ENCODE measurements around the gene USH2A.

- no peak for TF ChIP-seq CTCF (IDR thresholded peaks at IDR 0.05)
- no peak for TF ChIP-seq POLR2A (IDR thresholded peaks at IDR 0.05)
- no peak for TF ChIP-seq EP300 (IDR thresholded peaks at IDR 0.05)
Measured at GRCh38 chr1:215645182-215645581, 778.1 kb downstream of the USH2A start.

Data from tibial nerve (tissue), 4 donors.